Hindlimb muscle (tissue), 1 donor: ENCODE data around the gene EVC2. TPM values are rescaled to one million over a fixed set of nuclear protein-coding genes. Genes with fewer than 3 reads are reported as not detected.

Experiments
- DNase-seq: peaks from one replicate; pipeline ENCODE4 v3.0.0-alpha.2; 2013
- polyA plus RNA-seq: library from polyadenylated mRNA; unstranded; fragments of 120-200 nt; gene quantifications from one replicate; pipeline ENCODE4 v1.2.1, GENCODE V29; 2013; ENCODE audit not compliant: insufficient read length

The EVC2 gene, protein sequence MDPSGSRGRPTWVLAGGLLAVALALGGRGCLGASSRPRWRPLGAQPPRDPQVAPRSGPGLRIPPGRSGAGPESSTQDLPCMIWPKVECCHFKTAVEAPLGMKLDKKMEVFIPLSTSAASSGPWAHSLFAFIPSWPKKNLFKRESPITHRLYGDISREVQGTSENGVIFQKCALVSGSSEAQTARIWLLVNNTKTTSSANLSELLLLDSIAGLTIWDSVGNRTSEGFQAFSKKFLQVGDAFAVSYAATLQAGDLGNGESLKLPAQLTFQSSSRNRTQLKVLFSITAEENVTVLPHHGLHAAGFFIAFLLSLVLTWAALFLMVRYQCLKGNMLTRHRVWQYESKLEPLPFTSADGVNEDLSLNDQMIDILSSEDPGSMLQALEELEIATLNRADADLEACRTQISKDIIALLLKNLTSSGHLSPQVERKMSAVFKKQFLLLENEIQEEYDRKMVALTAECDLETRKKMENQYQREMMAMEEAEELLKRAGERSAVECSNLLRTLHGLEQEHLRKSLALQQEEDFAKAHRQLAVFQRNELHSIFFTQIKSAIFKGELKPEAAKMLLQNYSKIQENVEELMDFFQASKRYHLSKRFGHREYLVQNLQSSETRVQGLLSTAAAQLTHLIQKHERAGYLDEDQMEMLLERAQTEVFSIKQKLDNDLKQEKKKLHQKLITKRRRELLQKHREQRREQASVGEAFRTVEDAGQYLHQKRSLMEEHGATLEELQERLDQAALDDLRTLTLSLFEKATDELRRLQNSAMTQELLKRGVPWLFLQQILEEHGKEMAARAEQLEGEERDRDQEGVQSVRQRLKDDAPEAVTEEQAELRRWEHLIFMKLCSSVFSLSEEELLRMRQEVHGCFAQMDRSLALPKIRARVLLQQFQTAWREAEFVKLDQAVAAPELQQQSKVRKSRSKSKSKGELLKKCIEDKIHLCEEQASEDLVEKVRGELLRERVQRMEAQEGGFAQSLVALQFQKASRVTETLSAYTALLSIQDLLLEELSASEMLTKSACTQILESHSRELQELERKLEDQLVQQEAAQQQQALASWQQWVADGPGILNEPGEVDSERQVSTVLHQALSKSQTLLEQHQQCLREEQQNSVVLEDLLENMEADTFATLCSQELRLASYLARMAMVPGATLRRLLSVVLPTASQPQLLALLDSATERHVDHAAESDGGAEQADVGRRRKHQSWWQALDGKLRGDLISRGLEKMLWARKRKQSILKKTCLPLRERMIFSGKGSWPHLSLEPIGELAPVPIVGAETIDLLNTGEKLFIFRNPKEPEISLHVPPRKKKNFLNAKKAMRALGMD
- polyA plus RNA-seq, result 4.0 TPM

DNA sequence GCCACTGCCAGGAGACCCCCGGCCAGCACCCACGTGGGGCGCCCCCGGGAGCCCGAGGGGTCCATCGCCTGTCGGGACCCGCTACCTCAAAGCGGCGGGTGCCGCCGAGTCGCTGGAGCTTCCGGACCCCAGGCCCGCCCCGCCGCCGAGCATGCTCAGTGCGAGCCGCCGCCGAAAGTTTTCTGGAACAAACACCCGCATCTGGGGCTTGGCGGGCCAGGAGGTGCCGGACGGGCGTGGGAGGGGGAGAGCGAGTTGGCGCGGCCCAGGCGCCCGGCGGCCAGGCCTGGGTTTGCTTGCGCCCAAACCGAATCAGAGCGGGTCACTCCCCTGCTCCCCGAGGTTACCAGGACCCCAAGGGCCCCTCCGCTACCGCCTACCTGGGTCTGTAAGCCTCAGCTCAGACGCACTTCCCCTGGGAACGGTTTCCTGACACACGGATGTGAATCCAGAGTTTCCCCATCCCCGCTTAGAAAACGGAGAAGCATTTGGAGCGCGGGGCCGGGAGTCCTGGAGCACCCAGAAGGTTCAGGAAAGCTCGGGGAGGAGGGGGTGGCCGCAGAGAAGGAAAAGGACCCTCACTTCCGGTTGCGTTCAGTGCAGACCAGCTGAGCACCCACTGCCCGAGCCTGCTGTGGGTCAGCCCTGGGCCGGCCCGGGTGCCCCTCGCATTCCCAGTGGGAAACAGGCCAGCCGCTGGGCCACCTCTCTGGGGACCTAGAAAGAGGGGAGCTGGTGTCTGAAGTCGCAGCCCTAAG, at the start of gene EVC2:
TSS of gene EVC2 (minus strand) at position 111 of the 758 bp plus-strand sequence. CDS start at position 65, 46 bp downstream.
- peak; percentile 76 for DNase-seq

DNA sequence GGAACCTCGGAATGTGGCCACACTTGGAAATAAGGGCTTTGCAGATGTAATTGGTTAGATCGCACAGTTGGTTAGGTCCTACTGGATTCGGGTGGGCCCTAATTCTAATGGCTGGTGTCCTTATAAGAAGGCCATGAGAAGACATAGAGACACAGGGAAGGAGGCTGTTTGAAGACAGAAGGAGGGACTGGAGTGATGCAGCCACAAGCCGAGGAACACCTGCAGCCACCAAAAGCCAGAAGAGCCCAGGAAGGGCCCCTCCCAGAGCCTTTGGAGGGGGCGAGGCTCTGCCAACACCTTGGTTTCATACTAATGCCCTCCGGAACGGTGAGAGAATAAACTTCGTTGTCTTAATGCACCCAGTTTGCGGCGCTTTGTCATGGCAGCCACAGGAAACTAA, 49.6 kb upstream of the EVC2 start:
- no peak for DNase-seq

DNA sequence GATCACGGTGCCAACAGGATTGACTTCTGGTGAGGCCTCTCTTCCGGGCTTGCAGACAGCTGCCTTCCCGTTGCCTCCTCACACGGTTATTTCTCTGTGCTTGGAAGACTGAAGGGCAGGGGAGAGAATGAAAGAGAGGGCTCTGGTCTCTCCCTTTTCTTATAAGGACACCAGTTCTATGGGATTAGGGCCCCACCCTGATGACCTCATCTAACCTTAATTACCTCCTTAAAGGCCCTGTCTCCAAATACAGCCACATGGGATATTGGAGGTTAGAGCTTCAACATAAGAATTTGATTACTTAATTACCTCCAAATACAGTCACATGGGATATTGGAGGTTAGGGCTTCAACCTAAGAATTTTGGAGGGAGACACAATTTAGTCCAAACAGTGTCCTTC, 49.2 kb upstream of the EVC2 start:
- DNase-seq, result no peak

DNA sequence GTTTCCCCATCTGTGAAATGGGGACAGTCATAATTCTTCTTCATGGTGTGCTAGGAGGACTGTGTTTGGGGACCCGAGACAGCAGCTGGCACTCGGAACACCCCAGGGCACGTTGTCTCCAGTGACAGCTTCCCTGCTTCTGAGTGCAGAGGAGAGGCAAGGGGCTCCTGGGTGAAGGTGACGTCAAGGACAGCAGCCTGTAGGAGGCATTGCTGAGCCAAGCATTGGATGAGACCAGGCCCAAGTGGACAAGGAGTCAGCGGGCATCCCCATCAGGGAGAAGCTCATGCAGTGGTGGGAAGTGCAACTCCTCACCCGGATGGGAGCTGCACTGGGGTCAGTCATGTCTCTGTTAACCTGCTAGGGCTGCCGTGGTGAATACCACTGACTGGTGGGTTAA, 48.7 kb upstream of the EVC2 start:
- no peak for DNase-seq

DNA sequence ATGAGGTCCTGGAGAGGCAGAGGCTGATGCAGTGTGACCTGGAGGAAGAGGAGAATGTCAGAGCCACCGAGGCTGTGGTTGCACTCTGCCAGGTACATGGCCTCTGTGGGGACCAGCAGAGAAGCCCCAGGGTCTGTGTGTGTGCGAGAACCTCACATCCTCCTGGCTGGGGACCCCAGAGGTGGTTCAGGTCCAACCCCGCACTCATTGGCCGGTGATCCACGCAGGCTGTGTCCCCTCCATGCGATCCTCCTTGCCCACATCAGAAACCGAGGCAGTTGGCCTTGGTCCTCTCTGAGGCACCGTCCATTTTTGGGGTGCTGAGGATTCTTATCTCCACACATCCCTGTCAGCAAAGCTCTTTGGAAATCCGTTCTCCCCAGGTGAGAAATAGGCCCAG, 47.9 kb upstream of the EVC2 start:
- DNase-seq, result no peak

DNA sequence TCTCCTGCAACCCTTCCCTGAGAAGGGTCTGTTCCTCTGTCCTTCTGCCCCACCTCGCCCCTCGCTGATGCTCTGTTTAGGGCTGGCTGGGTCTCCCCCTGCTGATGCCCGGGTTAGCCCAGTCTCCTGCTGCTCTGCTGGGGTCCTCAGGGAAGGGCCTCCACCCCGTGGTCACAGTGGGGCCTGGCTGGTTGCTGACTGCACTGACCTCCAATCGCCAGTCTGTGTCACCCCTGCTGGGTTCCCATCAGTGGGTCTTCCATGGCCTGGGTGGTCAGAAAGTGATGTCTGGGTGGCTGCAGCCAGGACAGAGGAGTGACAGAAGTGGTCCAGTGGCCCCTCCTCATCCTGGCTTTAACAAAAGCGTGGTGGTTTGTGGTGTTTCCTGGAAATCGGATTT, 47.3 kb upstream of the EVC2 start:
- no peak for DNase-seq

DNA sequence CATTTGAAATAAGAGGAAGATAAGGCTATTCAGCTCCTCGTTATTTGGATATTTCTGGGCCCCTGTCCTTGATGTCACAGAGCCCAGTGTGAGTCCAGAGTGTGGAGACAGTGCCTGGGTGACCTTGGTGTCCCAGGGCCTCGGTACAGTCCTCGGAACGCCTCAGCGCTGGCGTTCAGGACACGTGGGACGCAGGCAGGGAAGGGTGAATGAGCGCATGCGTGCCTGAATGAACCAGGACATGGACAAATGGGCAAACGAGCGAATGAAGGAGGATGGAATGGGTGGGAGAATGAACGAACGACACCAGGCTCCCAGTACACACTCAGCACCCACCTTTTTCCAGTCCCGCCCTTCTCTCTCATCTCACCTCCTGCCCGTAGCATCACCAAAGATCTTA, 46.8 kb upstream of the EVC2 start:
- DNase-seq, result no peak

DNA sequence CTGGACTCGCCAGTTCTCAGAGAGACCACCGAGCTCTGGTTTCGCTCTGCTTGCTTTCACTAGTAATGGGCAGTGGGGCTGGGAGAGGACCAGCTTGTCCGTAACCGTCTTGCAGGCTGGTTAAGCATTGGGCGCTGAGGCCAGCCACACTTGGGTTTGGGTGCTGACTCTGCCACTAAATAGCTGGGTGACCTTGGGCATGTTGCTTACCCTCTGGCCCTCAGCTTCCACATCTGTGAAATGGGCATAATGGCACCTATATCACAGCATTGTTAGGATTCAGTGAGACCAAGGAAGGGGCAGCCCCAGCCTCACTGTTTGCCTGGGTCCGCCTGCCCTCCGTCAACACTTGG, 46.1 kb upstream of the EVC2 start:
- DNase-seq, result no peak

DNA sequence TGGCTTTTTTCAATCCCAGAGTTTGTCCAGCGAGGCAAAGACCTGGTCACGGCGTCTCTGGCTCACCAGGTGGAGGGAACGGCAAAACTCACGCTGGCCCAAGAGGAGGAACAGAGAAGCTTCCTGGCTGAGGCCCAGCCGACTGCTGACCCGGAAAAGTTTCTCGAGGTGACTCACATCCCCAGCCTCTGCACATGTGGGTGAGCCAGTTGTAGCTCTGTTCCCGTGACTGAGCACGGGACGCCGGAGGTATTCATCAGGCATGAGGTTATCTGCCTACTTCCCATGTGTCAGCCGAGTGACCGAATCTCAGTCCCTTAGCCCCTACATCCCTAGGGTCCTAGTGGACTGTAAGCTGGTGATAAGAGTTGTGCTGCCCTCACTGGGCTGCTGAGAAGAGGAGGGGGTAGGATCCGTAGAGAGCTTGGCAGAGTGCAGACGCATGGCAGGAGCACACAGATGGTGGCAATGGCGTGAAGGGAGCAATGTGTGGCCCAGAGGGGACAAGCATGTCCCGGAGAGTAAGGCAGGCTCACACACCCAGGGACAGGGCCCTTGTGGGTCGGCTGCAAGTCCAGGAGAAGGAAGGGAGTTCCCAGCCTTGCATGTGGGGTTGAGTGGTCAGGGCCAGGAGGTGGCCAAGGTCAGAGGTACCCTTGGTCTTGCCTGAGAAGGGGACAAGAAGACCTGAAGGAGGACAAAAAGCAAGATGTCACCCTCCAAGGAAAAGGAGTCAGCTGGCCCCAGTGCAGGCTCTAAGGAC, 45.6 kb upstream of the EVC2 start:
- DNase-seq, result no peak

DNA sequence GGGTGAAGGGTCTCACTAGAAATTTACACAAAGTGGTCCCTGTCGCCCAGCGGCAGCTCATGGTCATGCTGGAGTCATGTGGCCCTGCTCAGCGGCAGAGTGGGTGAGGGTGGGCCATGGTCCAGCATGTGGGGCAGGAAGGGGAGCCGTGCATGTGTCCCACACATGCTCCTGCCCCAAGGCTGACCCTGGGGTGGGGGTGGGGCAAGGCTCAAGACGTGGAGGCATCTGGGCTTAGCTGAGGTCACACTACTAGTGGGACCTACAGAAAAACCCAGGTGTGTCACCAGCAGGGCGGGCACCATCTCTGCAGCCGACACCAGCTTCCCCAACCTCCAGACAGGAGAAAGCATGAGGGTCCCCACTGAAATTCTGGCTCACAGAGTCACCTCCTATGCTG, 45.0 kb upstream of the EVC2 start:
- no peak for DNase-seq

DNA sequence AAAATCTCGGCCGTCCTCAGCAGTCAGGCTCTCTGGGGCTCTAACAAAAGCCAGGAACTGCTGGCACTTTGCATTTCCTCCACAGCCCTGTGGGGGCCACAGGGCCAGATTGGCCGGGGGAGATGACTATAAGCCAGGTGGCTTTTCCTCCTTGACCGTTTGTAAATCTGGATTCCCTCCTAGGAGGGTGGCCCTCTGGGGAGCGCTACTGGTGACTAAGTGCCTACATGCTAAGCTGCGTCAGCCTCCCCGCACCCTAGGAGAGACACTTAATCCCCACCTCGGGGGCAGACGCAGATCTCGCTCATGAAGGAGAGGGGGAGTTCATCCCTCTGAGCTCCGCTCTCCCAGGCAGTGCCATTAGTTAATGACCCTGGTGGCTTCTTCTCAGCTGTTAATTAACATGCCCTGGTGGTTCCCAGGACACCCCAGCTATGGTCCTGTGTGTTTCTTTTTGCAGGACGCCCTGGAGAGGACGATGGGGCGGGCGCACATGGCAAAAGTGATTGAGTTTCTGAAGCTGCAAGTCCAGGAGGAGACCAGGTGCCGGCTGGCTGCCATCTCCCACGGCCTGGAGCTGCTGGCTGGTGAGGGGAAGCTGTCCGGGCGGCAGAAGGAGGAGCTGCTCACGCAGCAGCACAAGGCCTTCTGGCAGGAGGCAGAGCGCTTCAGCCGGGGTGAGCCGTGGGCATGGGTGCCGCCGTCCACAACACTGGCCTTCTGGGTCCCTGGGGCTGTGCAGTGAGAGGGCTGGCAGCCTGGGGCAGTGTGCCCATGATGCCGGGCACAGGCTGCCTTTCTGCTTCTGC, 44.2 kb upstream of the EVC2 start:
- DNase-seq, result no peak

DNA sequence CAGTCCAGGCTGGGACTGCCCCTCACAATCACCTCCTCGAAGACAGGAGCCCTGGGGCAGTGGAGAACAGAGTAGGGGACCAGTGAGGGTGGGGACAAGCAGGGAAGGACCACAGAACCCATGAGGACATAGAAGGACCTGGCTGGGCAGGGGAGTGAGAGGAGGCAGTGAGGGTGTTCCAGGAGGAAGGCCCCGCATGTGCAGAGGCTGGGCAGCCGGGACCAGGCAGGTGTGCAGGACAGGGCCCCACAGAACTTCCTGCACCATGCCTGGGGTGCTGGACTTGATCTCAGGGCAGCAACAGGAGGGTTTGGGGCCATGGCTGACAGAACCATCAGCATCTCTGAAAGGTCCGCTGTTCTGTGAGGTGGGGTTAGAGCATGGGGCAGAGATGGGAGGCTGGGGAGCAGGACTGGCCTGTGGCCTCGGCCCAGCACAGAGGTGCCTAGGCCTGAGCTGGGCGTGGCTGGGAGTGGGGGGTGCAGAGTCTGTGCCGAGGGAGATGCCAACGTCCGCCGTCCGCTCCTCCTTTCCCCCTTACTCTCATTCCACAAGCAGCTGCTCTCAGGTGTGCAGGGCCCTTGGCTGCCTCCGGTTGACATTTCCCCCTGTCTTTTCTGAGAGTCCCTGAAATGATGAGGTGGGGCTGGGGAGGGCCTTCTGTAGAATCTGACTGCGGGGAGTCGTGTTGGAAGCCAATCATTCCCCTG, 43.5 kb upstream of the EVC2 start:
- DNase-seq, result no peak

DNA sequence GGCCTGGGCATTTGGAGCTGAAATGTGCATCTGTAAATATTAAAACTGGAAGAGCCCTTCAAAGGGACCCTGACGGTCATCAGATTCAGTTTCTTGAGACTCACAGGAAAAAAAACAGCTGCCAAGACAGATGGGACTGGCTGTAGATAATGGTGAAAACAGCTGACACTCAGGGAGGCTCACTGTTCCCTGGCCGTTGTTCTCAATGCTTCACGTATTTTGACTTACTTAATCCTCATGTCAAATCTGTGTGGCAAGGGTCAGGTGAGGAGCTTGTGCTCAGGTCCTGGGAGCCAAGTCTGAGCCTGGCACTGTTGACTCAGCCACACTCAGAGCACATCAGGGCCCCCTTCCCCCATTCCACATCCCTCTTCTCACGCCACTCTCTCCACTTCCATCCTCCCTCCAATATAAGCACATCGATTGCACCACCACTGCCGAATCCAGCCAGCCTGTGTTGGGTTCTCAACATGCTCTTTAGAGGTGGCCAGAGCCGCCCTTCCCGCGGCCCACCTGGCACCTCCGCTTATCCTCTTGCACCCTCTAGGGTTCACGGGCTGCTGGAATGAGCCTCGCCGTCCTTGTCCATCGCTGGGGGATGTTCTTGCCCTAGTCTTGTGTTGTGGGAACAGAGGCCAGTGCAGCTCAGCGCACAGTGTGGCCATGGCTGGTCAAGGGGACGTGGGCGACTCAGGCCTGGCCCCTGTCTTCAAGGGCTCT, 42.7 kb upstream of the EVC2 start:
- no peak for DNase-seq

DNA sequence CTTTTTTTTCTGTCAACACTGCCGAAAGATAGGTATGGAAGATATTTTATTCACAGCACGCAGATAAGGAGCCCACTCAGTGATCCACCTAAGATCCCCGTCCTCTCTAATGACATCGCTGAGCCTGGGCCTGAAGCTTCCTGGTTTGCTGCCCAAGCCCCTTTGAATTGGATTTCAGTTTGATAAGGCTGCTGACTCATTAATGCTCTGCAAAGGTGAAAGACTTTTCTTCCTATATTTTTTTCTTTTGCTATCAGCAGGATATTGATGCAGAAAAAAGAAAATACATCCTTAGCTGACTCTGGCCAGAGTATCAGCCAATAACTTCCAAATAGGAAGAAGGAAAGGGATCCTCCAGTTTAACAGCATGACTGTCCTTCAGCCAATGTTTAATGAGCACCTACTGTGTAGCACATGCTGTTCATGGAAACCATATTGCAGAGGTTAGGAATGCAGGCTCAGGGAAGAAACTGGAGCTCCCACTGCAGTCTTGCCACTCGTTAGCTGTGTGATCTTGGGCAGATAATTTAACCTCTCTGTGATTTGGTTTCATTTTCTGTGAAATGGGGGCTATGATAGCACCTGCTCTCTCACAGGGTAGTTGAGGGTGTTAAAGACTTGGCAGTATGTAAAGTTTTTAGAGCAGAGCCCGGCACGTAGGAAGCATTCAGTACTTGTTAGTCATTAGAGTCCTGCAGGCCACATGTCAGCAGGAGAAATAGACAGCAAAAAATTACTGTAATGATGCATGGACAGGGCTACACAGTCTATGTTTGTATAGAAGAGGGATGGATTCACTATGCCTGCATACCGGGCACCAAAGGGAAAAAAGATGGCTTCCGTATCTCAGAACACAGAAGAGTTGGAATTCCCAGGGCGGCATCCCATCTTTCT, 41.9 kb upstream of the EVC2 start:
- no peak for DNase-seq

DNA sequence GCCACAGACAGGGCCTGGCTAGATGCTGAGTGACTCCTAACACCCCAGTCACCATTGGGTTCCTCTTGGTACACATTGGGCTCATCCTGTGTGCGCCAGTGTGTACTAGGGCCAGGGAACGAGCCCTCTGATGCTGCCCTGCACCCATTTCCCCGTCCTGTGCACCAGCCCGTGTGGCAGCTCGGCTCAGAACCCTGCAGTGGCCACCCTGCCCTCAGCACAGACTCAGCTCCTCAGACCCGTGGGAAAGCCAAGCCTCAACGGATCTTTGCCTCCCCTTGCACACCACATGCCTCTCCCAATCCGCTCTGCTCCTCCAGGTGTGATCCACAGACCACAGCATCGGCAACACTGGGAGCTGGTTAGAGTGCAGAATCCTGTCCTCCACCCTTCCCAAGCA, 41.2 kb upstream of the EVC2 start:
- DNase-seq, result no peak

DNA sequence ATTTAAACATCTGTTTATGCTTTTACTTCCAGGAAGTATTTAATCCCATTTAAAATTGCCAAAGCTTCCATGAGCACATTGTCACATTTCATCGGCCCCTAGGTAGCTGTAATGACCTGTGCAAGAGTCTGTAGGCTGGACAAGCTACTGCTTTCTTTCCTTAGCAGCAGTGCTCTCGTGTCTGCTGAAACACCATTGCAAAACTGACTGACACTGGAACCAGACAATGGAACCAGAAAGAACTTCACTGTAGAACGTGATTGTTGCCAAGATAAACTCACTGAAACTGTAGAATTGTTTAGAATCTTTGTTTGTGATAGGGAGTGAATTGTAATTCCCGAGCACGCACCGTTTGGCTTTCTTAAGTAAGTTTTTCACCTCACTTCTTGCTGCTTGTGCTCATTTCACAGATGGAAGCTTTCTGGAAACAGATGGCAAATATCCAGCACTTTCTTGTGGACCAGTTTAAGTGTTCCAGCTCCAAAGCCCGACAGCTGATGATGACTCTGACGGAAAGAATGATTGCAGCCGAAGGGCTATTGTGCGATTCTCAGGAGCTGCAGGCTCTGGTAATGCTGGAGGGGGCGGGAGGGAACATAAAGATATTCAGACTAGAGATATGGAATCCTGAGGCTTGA, 39.5 kb upstream of the EVC2 start:
- peak; percentile 79 for DNase-seq
